Esophagus squamous epithelium (tissue), 5 donors: ENCODE data around the gene MEX3C. TPM values are rescaled to one million over a fixed set of nuclear protein-coding genes. Genes with fewer than 3 reads are reported as not detected.

ENCODE experiments used
- DNase-seq: peaks from one replicate; lab custom pipeline; 2025; lab: John Stamatoyannopoulos, UW
- H3K27ac ChIP-seq, 4 donors: fragments of 200-600 bp; sonication (generic); one replicate each; pipeline ENCODE4 v1.5.1; 2016 to 2019; ENCODE audit warnings: mild to moderate bottlenecking in 1 of 4
- H3K27me3 ChIP-seq, 4 donors: fragments of 200-600 bp; sonication (generic); 1 replicate in 3 of 4; 2 replicates in 1 of 4; pipeline versions ENCODE4 v1.5.1 to v1.6.0; 2017 to 2021; ENCODE audit warnings: antibody characterized with exemption in 1 of 4
- H3K36me3 ChIP-seq, 3 donors: fragments of 200-600 bp; sonication (generic); one replicate each; pipeline ENCODE4 v1.5.1; 2016 to 2019
- H3K4me1 ChIP-seq, 3 donors: fragments of 200-600 bp; sonication (generic); one replicate each; pipeline ENCODE4 v1.5.1; 2017 to 2019
- H3K4me3 ChIP-seq, 4 donors: fragments of 200-600 bp; sonication (generic); 1 replicate in 3 of 4; 2 replicates in 1 of 4; pipeline ENCODE4 v1.5.1; 2016 to 2019; ENCODE audit warnings: mild to moderate bottlenecking in 2 of 4, moderate library complexity in 1 of 4
- H3K9me3 ChIP-seq, 3 donors: fragments of 200-600 bp; sonication (generic); one replicate each; pipeline ENCODE4 v1.5.1; 2016 to 2019
- POLR2A ChIP-seq, 4 donors: fragments of 450-650 bp; IDR thresholded peaks; one replicate each; pipeline ENCODE4 v1.6.1; 2017; ENCODE audit warnings: antibody characterized with exemption in 4 of 4, mild to moderate bottlenecking in 4 of 4, moderate library complexity in 3 of 4
- WGBS, 2 donors: methylation state at CpG; one replicate each; pipeline ENCODE4 v1.1.5; 2018; 5-methylcytosine and 5-hydroxymethylcytosine counted together
- intact Hi-C: fragments of 100-400 bp; cut with DNase I; formaldehyde crosslinking; loops from one replicate; pipeline ENCODE4 v1.15.0; 2022
- total RNA-seq, 4 donors: library from RNA; depleted of rRNA; stranded (reverse); fragments of >200 nt; gene quantifications; one replicate each; pipeline ENCODE4 v1.1.0, GENCODE V29; 2016
- TF ChIP-seq, protein P1 (sequence below), 6 experiments: fragments of 450-650 bp in 4 of 6; fragments of 200-600 bp in 2 of 6; sonication (generic) in 2 of 6; IDR thresholded peaks; one replicate each; pipeline ENCODE4 v1.5.1; 2016 to 2019; ENCODE audit warnings: antibody characterized with exemption in 6 of 6, mild to moderate bottlenecking in 4 of 6, moderate library complexity in 4 of 6
- donor health status: DM: yes; HTN: yes; CAD: no.

The MEX3C gene
- total RNA-seq, 4 donors from 2014 or later = 13.5 to 26.5 (median 21.4) TPM

DNA sequence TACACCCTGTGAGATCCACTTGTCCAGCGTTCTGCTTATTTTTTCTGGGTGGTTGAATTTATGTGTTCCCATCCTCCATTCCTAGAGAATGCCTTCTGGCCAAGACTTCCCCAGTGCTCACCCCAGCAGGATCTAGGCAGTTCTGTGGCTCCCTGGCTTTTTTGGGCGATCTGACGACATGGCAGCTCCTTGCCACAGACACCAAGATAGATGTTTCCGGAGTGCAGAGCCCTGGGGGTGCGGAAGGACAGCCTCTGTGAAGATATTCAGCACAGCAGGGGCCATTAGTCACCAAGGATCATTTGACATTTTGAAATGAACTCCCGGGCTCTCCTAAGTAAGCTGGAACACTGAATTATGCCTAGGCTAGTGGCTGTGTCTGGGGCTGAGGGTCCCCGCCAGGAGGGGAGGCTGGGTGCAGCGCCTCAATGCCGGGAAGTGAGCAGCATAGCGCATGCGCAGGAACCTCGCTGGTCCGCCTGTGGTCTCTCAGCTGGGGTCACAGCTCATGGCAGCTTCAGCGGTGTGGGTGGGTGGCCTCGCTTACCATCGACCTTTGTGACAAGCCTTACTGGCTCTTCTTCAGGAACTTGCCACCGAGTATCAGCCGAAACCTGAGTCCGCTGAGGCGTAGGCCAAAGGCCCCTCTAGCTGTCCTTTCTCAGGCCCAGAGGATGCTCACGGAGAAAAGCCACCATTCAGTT is 60.3 kb downstream of the MEX3C start:
- Histone ChIP-seq H3K4me1 (peaks cover 0 to 18% (median 9%) of the 10 kb centered on the region in 3 donors), H3K4me3 (no peak overlapping the region), H3K27ac (peak overlapping the region in 1 of 4 donors; percentile 34), H3K36me3 (no peaks in the 10 kb centered on the region), H3K27me3 (no peaks in the 10 kb centered on the region), H3K9me3 (no peaks in the 10 kb centered on the region)
- TF ChIP-seq POLR2A (IDR thresholded peaks at IDR 0.05) = no peak
- TF ChIP-seq, protein P1, sequence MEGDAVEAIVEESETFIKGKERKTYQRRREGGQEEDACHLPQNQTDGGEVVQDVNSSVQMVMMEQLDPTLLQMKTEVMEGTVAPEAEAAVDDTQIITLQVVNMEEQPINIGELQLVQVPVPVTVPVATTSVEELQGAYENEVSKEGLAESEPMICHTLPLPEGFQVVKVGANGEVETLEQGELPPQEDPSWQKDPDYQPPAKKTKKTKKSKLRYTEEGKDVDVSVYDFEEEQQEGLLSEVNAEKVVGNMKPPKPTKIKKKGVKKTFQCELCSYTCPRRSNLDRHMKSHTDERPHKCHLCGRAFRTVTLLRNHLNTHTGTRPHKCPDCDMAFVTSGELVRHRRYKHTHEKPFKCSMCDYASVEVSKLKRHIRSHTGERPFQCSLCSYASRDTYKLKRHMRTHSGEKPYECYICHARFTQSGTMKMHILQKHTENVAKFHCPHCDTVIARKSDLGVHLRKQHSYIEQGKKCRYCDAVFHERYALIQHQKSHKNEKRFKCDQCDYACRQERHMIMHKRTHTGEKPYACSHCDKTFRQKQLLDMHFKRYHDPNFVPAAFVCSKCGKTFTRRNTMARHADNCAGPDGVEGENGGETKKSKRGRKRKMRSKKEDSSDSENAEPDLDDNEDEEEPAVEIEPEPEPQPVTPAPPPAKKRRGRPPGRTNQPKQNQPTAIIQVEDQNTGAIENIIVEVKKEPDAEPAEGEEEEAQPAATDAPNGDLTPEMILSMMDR (IDR thresholded peaks at IDR 0.05) = no peak
- 74 to 76% methylated on average over 3 to 9 of the region's 21 CpGs for WGBS, 2 donors
- intact Hi-C loops = no loop called here
- DNase-seq = no peak

DNA sequence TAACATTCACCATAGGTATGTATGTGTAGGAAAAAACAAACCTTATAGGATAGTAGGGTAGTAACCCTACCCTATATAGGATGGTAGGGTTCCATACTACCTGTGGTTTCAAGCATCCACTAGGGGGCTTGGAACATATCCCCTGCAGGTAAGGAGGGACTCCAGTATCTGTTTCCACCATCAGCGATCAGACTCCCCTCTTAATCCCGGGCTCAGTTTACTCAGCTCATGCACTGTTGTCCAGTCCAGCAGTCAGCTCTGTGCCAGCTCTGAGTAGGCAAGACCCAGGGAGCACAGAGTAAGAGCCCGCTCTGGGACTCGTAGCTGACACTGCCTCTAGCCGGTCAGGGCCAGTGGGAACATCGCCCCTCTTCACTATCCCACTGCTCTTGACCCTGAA is 61.7 kb downstream of the MEX3C start:
- 39 to 61% methylated on average over 2 to 3 of the region's 6 CpGs for WGBS, 2 donors
- DNase-seq = no peak
- TF ChIP-seq, protein P1 (IDR thresholded peaks at IDR 0.05) = peak in 3 of 6 experiments; percentile 11 to 24 (median 19)
- TF ChIP-seq POLR2A (IDR thresholded peaks at IDR 0.05) = no peak
- Histone ChIP-seq H3K27ac (no peak overlapping the region), H3K27me3 (no peaks in the 10 kb centered on the region), H3K4me3 (no peak overlapping the region), H3K4me1 (peaks cover 0 to 18% (median 9%) of the 10 kb centered on the region in 3 donors), H3K9me3 (no peaks in the 10 kb centered on the region), H3K36me3 (no peaks in the 10 kb centered on the region)
- intact Hi-C loops = no loop called here

DNA sequence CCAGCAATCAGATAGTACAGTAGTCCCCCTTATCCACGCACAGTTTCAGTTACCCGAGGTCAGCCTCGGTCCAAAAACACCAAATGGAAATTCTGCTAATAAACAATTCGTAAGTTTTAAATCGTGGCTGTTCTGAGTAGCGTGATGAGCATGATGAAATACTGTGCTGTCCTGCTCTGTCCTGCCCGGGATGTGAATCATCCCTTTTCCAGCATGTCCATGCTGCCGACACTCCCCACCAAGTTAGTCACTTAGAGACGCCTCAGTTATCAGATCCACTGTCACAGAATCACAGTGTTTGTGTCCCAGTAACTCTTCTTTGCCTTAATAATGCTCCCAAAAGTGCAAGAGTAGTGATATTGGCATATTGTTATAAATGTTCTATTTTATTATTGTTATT is 62.1 kb downstream of the MEX3C start:
- H3K36me3 ChIP-seq = no peaks in the 10 kb centered on the region
- no peaks in the 10 kb centered on the region for H3K9me3 ChIP-seq
- H3K27ac ChIP-seq = no peak overlapping the region
- TF ChIP-seq POLR2A (IDR thresholded peaks at IDR 0.05) = no peak
- TF ChIP-seq, protein P1 (IDR thresholded peaks at IDR 0.05) = no peak
- no peaks in the 10 kb centered on the region for H3K27me3 ChIP-seq
- H3K4me3 ChIP-seq = no peak overlapping the region
- peaks cover 0 to 18% (median 9%) of the 10 kb centered on the region in 3 donors for H3K4me1 ChIP-seq
- intact Hi-C loops = no loop called here
- DNase-seq = no peak
- 43 to 68% methylated on average over 9 of the region's 9 CpGs for WGBS, 2 donors

DNA sequence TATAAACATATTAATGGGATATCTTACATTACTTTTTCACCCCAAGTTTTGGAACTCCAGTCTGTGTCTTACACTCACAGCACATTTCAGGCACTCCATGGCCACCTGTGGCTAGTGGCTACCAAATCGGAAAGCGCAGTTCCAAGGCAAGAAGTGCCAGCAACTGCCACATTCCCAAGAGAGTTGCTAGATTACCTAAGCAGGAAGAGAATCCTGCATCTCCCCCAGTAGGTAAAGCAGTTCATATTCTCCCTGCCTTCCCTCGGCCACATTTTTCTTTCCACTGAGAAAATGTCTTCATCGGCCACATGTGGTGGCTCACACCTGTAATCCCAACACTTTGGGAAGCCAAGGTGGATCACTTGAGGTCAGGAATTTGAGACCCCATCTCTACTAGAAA is 62.8 kb downstream of the MEX3C start:
- H3K9me3 ChIP-seq = no peaks in the 10 kb centered on the region
- H3K27me3 ChIP-seq = no peaks in the 10 kb centered on the region
- H3K27ac ChIP-seq = no peak overlapping the region
- intact Hi-C loops = no loop called here
- H3K36me3 ChIP-seq = no peaks in the 10 kb centered on the region
- DNase-seq = no peak
- peaks cover 0 to 18% (median 9%) of the 10 kb centered on the region in 3 donors for H3K4me1 ChIP-seq
- H3K4me3 ChIP-seq = no peak overlapping the region
- 89 to 96% methylated on average over 4 of the region's 4 CpGs for WGBS, 2 donors
- TF ChIP-seq POLR2A (IDR thresholded peaks at IDR 0.05) = no peak
- TF ChIP-seq, protein P1 (IDR thresholded peaks at IDR 0.05) = no peak

DNA sequence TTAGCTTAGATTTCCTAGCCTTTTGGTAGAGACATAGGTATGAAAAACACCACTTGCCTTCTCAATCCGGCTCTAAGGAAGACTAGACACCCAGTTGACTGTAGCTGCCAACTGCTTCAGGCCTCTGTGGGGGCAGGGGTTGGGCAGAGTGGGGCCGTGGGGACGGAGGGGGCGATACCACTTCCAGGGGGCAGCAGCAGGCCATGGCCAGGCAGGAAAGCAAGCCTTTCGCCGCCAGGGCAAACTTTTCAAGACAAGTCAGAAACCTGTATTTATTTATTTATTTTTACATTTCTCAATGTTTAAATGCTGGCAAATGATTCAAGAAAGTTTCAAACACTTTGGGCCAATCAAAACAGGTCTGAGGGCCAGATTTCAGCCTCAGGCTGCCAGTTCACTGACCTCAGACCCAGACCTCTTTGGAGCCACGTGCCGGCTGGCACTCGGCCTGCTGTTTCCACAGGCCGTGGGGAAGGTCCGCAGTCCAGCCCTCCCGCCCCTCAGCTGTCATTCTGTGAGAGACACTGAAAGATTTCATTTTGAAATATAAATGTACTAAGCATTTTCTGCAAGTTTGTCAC is 63.8 kb downstream of the MEX3C start:
- WGBS, 2 donors = 77 to 83% methylated on average over 8 to 9 of the region's 12 CpGs
- no peak overlapping the region for H3K27ac ChIP-seq
- no peaks in the 10 kb centered on the region for H3K27me3 ChIP-seq
- no peaks in the 10 kb centered on the region for H3K36me3 ChIP-seq
- H3K4me3 ChIP-seq = no peak overlapping the region
- DNase-seq = no peak
- no peak for TF ChIP-seq POLR2A (IDR thresholded peaks at IDR 0.05)
- TF ChIP-seq, protein P1 (IDR thresholded peaks at IDR 0.05) = no peak
- H3K9me3 ChIP-seq = no peaks in the 10 kb centered on the region
- peaks cover 0 to 18% (median 9%) of the 10 kb centered on the region in 3 donors for H3K4me1 ChIP-seq
- intact Hi-C loops = no loop called here
